PC-9 (cell line): ENCODE data around the gene S100A7. TPM values are rescaled to one million over a fixed set of nuclear protein-coding genes. Genes with fewer than 3 reads are reported as not detected.

Experiments
- Bru-seq: library from RNA; stranded (reverse); fragments of 400-500 nt; gene quantifications from one replicate; lab custom pipeline; 2021; lab: Mats Ljungman, UMichigan
- BruChase-seq, 2 experiments: library from RNA; stranded (reverse); fragments of 400-500 nt; gene quantifications; one replicate each; lab custom pipeline; 2021; lab: Mats Ljungman, UMichigan
- BruUV-seq: library from RNA; stranded (reverse); fragments of 400-500 nt; replicated peaks from 2 replicates; lab custom pipeline; 2021; lab: Mats Ljungman, UMichigan
- CTCF ChIA-PET: fragments of 300-600 bp; sonication (Branson Sonifier 250); formaldehyde crosslinking; loops from one replicate; lab custom pipeline; 2022; ENCODE audit warnings: antibody characterized with exemption; lab: Charles Lee
- POLR2A ChIA-PET: fragments of 300-600 bp; sonication (Branson Sonifier 250); formaldehyde crosslinking; loops from one replicate; lab custom pipeline; 2022; ENCODE audit warnings: antibody characterized with exemption; ENCODE audit not compliant: unreplicated experiment; lab: Charles Lee
- DNase-seq, 2 experiments: peaks; one replicate each; pipeline versions ENCODE4 v3.0.0 to v3.0.0-alpha.2; 2015 to 2022; ENCODE audit warnings: mixed read lengths in 1 of 2
- H2AFZ ChIP-seq: fragments of 200-600 bp; sonication (generic); 2 replicates; pipeline ENCODE4 v1.8.1; 2017; ENCODE audit warnings: antibody characterized with exemption
- H3F3A ChIP-seq: fragments of 200-600 bp; sonication (generic); 2 replicates; pipeline ENCODE4 v1.8.1; 2017; ENCODE audit warnings: antibody characterized with exemption, mild to moderate bottlenecking, low read depth; ENCODE audit not compliant: insufficient read depth
- H3K27ac ChIP-seq: fragments of 200-600 bp; sonication (generic); 2 replicates; pipeline ENCODE4 v1.6.1; 2016; ENCODE audit warnings: mixed run types
- H3K27me3 ChIP-seq: fragments of 200-600 bp; sonication (generic); 2 replicates; pipeline ENCODE4 v1.6.1; 2016; ENCODE audit warnings: low read depth, mixed run types; ENCODE audit not compliant: insufficient read depth
- H3K36me3 ChIP-seq: fragments of 200-600 bp; sonication (generic); 2 replicates; pipeline ENCODE4 v1.6.1; 2016; ENCODE audit warnings: low read depth, mixed run types
- H3K4me1 ChIP-seq: fragments of 200-600 bp; sonication (generic); replicated peaks from 2 replicates; pipeline ENCODE4 v1.6.1; 2016; ENCODE audit warnings: mixed run types; ENCODE audit not compliant: insufficient read depth
- H3K4me2 ChIP-seq: fragments of 200-600 bp; sonication (generic); 2 replicates; pipeline ENCODE4 v1.6.1; 2017; ENCODE audit warnings: mixed run types
- H3K4me3 ChIP-seq: fragments of 200-600 bp; sonication (generic); 2 replicates; pipeline ENCODE4 v1.6.1; 2016; ENCODE audit warnings: mixed run types
- H3K79me2 ChIP-seq: fragments of 200-600 bp; sonication (generic); 2 replicates; pipeline ENCODE4 v1.6.1; 2017; ENCODE audit warnings: low read depth, mixed run types
- H3K9me2 ChIP-seq: fragments of 200-600 bp; sonication (generic); 2 replicates; pipeline ENCODE4 v1.8.1; 2017; ENCODE audit warnings: mild to moderate bottlenecking; ENCODE audit not compliant: insufficient read depth
- H3K9me3 ChIP-seq: fragments of 200-600 bp; sonication (generic); 2 replicates; pipeline ENCODE4 v1.8.1; 2016; ENCODE audit warnings: low read depth; ENCODE audit not compliant: insufficient read depth
- H4K20me1 ChIP-seq: fragments of 200-600 bp; sonication (generic); 2 replicates; pipeline ENCODE4 v1.8.1; 2017; ENCODE audit not compliant: insufficient read depth
- EZH2 ChIP-seq: fragments of 200-600 bp; sonication (generic); IDR thresholded peaks from 2 replicates; pipeline ENCODE4 v1.8.0; 2017; ENCODE audit warnings: antibody characterized with exemption, low read depth
- intact Hi-C: fragments of 100-400 bp; cut with micrococcal nuclease; formaldehyde crosslinking; loops from one replicate; pipeline ENCODE4 v1.10.0; 2022; ENCODE audit not compliant: unreplicated experiment
- long read RNA-seq: library from polyadenylated mRNA; stranded (forward); transcript quantifications from one replicate; pipeline ENCODE4 v2.0.0, GENCODE V29; 2022
- total RNA-seq: library from RNA; stranded (reverse); gene quantifications from 2 replicates; pipeline ENCODE4 v1.2.3, GENCODE V29; 2021
- TF ChIP-seq, protein P1 (sequence below): fragments of 200-600 bp; sonication (generic); conservative IDR thresholded peaks from 2 replicates; pipeline ENCODE4 v1.6.1; 2017; ENCODE audit warnings: mixed run types, antibody characterized with exemption, mild to moderate bottlenecking, moderate library complexity

S100A7 gene
- total RNA-seq = not detected in 2 replicates
- not detected for Bru-seq, nascent RNA
- percentile 13 among the genes with signal in this experiment for BruChase-seq, experiment 1, labeled RNA remaining after a 2-hour chase
- BruChase-seq, experiment 2, labeled RNA remaining after a 6-hour chase = percentile 6 among the genes with signal in this experiment
- long read RNA-seq = 0 reads

DNA sequence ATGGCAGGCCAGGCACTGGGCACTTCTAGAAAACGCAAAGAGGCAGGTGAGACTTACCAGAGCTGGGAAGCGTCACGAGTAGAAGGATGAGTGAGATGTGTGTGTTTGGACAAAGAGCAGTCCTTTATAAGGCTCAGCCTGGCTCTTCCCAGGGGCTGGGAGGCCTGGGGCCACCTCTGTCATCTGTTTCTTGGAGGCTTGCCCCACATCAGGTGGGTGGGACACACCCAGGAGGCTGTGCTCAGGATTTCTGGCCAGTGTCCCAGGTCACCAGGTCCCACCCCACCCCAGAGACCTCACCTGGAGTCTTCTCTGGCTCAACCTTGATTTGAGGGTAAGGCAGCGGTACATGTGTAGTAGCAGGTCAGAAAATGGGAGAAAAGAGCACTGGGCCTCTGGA, at the start of gene S100A7:
Gene S100A7 (minus strand): TSS at position 101 of the 400 bp plus-strand sequence. CDS start 1,638 bp downstream, outside the sequence.
- BruUV-seq = no TSS peak
- POLR2A ChIA-PET = interaction anchor here (0.9 kb wide), 1 partner anchor 28 kb away, joined by 5 read pairs; no protein-coding TSS in a partner anchor

GRCh38 chr1:153509729-153510354, 49.4 kb upstream of the S100A7 start:
- Histone ChIP-seq H2AFZ (no peak overlapping the region), H3K4me3 (no peak overlapping the region), H4K20me1 (no peaks in the 10 kb centered on the region), H3F3A (peaks cover 16% of the 10 kb centered on the region; the same call in 1 of the 2 replicates), H3K4me2 (no peak overlapping the region), H3K79me2 (no peaks in the 10 kb centered on the region), H3K9me2 (no peaks in the 10 kb centered on the region), H3K27ac (no peak overlapping the region), H3K4me1 (peaks cover 41% of the 10 kb centered on the region), H3K36me3 (no peaks in the 10 kb centered on the region), H3K27me3 (no peaks in the 10 kb centered on the region), H3K9me3 (no peaks in the 10 kb centered on the region)
- no TSS peak for BruUV-seq
- intact Hi-C loops = loop anchor here (2.0 to 10.0 kb wide), 4 partner anchors 117 to 477 kb away; partner anchors contain the start of genes ILF2, RAB13 and S100A13
- POLR2A ChIA-PET = no interaction called here
- TF ChIP-seq, protein P1, sequence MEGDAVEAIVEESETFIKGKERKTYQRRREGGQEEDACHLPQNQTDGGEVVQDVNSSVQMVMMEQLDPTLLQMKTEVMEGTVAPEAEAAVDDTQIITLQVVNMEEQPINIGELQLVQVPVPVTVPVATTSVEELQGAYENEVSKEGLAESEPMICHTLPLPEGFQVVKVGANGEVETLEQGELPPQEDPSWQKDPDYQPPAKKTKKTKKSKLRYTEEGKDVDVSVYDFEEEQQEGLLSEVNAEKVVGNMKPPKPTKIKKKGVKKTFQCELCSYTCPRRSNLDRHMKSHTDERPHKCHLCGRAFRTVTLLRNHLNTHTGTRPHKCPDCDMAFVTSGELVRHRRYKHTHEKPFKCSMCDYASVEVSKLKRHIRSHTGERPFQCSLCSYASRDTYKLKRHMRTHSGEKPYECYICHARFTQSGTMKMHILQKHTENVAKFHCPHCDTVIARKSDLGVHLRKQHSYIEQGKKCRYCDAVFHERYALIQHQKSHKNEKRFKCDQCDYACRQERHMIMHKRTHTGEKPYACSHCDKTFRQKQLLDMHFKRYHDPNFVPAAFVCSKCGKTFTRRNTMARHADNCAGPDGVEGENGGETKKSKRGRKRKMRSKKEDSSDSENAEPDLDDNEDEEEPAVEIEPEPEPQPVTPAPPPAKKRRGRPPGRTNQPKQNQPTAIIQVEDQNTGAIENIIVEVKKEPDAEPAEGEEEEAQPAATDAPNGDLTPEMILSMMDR = peak; percentile 80
- no peak for TF ChIP-seq EZH2
- CTCF ChIA-PET = interaction anchor here (0.6 to 1.3 kb wide), 2 partner anchors 56 to 58 kb away, joined by 3 to 12 read pairs; no protein-coding TSS in a partner anchor
- DNase-seq = peak in 1 of 2 experiments; percentile 50

More for the DNA sequence above, at the start of gene S100A7:
- CTCF ChIA-PET = no interaction called here
- no peak within 1 kb of the TSS for H2AFZ ChIP-seq
- H3K9me2 ChIP-seq = no peaks in the 10 kb centered on the region
- no peak within 1 kb of the TSS for H3K4me2 ChIP-seq
- H3K27me3 ChIP-seq = peaks cover 30% of the 10 kb centered on the region
- TF ChIP-seq EZH2 = no peak
- TF ChIP-seq, protein P1 = no peak
- H3K27ac ChIP-seq = no peak within 1 kb of the TSS
- H4K20me1 ChIP-seq = no peaks in the 10 kb centered on the region
- no peaks in the 10 kb centered on the region for H3K4me1 ChIP-seq
- intact Hi-C loops = no loop called here
- no peaks in the 10 kb centered on the region for H3K36me3 ChIP-seq
- no peaks in the 10 kb centered on the region for H3K9me3 ChIP-seq
- no peaks in the 10 kb centered on the region for H3F3A ChIP-seq
- H3K4me3 ChIP-seq = no peak within 1 kb of the TSS
- no peak for DNase-seq
- H3K79me2 ChIP-seq = no peaks in the 10 kb centered on the region

DNA sequence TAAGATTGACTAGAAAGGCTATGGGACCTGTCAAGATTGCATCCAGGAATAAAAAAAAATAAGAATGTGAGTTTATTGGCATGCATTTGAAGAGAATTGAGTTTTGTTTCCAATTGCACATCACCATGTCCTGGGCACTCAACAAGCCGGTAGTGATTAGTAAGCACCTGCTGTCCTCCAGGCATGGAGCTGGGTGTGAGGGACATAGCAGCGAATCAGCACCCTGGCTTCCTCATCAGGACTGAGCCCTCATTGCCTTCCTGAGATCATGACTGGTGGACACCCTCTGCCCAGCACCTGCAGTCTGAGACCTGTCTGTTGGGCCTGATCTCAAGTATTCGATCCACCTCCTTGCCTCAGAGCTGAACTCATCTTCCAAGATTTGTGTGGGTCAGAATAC, 48.6 kb upstream of the S100A7 start:
- BruUV-seq = no TSS peak
- Histone ChIP-seq H3K9me2 (no peaks in the 10 kb centered on the region), H3K9me3 (no peaks in the 10 kb centered on the region), H3K36me3 (no peaks in the 10 kb centered on the region), H3K4me3 (no peak overlapping the region), H3K4me1 (peaks cover 32% of the 10 kb centered on the region), H3F3A (peaks cover 8% of the 10 kb centered on the region; the same call in 1 of the 2 replicates), H3K27me3 (no peaks in the 10 kb centered on the region), H3K4me2 (no peak overlapping the region), H3K79me2 (no peaks in the 10 kb centered on the region), H4K20me1 (no peaks in the 10 kb centered on the region), H2AFZ (no peak overlapping the region), H3K27ac (no peak overlapping the region)
- ChIA-PET POLR2A (no interaction called here), CTCF (interaction anchor here (0.6 kb wide), 1 partner anchor 57 kb away, joined by 3 read pairs; no protein-coding TSS in a partner anchor)
- TF ChIP-seq, protein P1 = no peak
- no peak for TF ChIP-seq EZH2
- intact Hi-C loops = no loop called here
- no peak for DNase-seq
